HG03108 (cell line): ENCODE measurements around the gene CBLL1.

Source experiments
- ATAC-seq: cut with Tn5 transposase; IDR thresholded peaks from one replicate; pipeline ENCODE4 v1.9.1; 2021; ENCODE audit warnings: moderate library complexity; ENCODE audit not compliant: unreplicated experiment

Gene CBLL1

DNA sequence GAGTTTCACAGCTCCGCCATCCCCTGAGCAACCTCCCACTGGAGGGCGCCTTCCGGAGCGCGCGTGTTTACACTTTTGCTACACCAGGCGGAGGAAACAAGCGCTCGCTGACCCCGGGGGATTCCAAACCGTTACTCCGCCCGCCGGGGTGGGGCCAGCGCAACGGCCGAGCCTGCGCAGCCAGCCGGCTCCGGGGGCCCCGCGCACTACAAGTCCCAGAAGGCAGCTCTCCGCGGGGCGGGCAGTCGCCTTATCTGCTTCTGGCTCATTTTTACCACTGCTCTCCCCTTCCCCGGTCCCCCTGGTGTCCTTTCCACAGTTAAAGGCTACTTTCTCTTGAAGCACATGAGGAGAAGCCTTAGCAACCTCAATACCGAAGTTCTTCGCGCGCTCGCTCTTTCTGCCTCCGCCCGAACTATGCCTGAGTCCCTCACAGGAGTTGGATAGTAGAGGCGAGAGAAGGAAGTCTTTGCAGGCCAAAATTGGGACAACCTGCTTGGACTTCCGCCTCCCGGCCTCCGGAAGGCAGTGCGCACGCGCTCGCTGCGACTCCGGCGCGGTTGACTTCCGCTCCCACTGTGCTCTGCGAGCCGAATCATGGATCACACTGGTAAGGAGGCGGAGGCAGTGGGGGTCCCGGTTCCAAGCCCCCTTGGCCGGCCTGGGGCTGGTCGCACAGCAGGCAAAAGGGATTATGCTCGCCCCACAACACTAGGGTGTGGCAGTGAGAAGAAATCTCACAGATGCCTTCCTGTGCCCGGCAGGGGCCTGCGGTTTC, at the start of gene CBLL1:
Gene CBLL1 (plus strand): TSS at position 576 of the 778 bp plus-strand sequence. CDS start 22 bp downstream, at position 598.
- ATAC-seq, result peak; percentile 93

DNA sequence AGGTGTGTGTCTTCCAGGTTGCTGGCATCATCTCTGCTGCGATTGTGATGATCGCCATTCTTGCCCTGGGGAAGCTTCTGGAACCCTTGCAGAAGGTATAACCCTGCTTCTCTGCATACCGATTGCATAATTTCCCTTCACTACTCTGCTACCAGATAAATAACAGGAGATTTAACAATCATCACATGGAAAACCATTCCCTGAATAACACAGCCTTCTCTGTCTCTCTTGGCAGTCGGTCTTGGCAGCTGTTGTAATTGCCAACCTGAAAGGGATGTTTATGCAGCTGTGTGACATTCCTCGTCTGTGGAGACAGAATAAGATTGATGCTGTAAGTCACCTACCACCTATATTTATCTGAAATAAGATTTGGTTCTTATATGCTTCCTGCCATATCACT, 49.6 kb upstream of the CBLL1 start:
- ATAC-seq, result no peak

DNA sequence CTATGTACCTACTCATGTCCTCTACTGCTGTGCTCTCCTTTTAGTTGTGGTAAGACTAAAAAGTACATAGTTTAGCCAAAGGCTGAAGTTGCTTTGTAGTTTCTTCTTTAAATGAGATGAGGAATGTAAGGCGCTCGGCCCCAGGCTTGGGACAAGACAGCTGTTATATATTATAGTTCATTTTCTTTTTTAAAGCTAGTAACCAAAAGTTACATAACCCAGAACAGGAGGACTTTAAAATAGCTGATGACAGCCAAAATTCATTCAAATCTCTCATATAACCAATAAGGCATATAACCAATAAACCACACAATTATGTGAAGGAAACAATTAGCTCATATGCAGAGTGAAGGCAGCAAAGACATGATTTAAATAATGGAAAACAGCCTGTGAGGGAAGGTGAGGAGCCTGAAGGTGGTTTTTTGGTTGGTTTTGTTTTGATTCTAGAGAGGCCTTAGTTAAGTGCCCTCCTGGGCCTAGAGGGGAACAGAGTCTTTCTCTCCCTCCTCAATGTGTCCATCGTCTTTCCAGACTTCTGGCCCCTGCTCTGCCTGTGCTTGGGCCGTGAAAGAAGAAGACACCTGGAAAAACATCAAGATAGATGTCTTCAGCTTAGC, 47.5 kb upstream of the CBLL1 start:
- ATAC-seq, result no peak

DNA sequence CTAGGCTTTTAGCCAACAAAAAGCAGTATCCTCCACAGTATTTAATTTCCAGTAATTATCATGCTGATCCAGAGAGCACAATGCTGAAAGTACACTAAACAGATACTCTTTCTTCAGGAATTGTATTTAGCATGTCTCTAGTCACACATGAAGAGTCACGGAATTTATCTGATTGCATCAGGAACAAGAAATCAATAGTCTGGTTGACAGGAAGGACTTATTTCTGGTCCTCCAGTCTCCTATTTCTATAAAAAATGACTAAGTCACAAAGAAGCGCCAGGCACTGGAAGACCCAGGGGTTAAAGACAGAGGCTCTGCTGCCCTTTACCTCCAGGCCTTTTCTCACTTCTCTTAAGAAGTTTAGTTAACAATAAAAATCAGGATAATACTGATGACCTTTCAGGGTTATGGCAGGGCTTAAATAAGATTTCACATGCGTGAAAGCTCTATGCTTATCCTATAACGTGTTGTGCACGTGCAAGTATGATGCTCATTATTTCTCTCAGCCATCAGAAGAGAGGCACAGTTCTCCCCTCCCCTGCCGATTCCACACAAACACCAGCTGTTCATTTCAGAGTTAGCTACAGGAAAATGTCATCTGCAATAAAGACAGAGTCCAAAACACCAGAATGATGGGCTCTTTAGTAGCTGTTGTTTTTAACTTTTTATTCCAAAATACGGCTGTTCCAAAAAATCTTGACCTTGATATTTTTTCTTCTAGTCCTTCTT, 46.5 kb upstream of the CBLL1 start:
- no peak for ATAC-seq

GRCh38 chr7:107700570-107700969, 43.4 kb upstream of the CBLL1 start:
- ATAC-seq, result no peak

GRCh38 chr7:107701191-107701590, 42.8 kb upstream of the CBLL1 start:
- ATAC-seq, result no peak

DNA sequence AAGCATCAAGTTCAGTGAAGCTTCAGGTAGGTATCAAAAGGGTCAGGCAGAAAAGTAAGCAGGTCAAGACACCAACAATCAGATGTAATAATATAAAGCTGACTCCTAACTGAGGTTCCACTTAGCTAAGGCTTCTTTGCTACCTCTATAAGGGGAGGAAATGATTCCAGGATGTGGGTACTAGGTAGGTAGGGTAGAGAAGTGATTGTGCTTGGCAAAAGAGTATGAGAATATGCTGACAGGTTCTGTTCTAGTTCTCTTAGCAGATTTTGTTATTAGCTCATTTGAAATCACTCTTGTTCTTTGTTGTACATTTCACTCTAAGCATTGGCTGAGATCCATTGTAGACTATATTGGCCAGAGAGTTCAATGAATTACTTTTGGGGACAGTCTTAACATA, 40.7 kb upstream of the CBLL1 start:
- no peak for ATAC-seq

DNA sequence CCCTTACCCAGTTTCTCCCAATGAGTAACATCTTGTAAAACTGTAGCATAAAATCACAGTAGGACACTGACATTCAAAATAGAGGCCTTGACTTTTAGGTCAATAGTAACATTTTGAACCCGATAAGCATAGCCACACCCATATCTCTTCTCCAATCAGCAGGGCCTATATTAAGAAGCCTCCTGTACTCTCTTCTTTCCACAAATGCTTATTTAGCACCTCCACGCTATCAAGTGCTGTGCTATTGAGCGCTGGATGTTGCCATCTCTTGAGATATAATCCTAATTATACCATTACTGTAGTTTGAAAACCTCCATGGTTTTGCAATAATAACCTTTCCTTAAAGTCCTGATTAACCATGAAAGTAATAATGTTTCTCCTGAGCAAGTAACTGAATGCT, 40.1 kb upstream of the CBLL1 start:
- no peak for ATAC-seq

DNA sequence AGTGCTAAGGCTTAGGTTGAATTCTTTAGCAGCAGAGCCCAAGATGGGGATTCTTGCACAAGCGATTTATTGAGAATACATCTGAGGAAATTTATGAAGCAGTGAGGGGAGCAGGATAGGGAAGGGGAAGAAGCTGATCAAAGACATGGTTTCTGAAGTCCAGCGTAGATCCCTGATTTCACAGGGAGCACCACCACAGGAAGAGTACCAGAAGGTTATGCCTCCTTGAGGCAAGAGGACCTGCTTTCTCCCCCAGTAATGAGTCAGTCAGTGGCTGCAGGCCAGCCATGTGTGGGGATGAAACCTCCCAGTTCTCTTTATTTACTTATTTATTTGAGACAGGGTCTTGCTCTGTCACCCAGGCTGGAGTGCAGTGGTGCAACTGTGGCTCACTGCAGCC, 35.0 kb upstream of the CBLL1 start:
- ATAC-seq, result no peak

DNA sequence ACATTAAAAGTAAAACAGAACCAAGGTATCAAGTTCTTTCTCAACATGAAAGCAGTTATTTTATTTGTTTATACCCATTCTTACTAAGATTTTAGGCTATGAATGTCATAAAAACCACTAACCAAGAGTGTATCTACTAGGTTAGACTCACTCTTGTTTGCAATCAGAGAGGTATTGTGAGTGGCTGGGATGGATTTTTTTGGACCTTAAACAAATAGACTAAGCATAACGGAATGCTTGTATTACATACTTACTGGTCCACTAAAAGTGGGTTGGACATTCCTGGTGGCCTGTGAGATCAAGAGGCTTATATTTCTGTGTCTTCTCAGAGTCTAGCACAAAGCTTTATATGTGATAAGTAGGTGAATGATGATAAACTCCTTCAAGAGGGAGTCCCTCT, 32.6 kb upstream of the CBLL1 start:
- ATAC-seq, result no peak

GRCh38 chr7:107712025-107712424, 31.9 kb upstream of the CBLL1 start:
- no peak for ATAC-seq

DNA sequence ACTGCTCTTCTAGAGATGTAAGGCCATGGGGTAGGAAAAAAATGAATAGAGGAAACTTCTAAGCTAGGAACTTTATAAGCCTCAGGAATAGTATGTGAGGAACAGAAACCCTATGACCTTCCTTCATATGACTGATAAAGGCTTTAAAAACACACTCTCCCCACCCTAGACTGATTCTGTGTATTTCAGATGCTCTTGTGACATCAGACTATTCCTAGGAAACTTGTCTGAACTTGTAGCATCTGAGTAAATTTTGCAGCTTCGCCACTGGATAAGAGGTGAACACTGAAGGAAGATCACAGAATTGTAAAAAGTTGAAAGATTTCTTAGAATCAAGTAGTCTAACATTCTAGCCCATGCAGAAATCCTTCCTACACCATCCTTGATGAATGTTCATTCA, 31.0 kb upstream of the CBLL1 start:
- ATAC-seq, result no peak

- no peak for ATAC-seq
Observed at GRCh38 chr7:107715531-107715930, 28.4 kb upstream of the CBLL1 start.

- ATAC-seq, result no peak
Observed at GRCh38 chr7:107718456-107719193, 25.3 kb upstream of the CBLL1 start.

DNA sequence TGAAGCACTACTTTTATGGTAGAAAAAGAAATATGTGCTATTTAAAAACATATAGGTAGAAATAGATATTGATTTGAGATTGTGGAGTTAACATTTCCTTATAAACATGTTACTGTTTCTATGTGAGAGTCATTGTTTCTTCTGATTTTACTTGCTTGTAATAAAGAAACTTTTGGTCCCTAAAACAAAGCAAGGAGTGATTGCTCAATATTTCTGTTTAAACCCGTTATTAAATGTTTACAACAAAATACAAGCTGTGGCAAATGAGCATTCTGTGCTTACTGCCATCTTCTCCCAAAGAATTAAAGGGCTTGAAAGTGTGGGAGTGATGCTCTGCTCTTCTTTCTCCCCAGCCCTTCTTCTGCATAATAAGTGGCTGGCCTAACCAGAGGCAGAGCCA, 22.7 kb upstream of the CBLL1 start:
- no peak for ATAC-seq

DNA sequence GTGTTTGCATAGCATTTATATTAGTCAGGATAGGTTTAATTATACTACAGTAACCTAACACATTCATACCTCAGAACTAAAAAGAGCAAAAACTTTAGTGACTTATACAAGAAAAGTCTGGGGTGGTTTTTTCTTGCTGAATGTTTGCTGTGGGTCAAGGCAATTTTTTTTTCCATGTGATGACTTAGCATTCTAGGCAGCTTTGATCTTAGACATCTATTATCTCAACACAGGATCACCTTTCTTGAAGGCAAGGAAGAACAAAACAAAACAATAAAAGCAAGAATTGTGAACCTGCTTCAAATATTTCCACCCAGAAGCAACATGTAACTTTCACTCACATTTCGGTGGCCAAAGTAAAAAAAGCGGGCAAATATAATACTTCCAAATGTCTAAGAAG, 20.7 kb upstream of the CBLL1 start:
- no peak for ATAC-seq

DNA sequence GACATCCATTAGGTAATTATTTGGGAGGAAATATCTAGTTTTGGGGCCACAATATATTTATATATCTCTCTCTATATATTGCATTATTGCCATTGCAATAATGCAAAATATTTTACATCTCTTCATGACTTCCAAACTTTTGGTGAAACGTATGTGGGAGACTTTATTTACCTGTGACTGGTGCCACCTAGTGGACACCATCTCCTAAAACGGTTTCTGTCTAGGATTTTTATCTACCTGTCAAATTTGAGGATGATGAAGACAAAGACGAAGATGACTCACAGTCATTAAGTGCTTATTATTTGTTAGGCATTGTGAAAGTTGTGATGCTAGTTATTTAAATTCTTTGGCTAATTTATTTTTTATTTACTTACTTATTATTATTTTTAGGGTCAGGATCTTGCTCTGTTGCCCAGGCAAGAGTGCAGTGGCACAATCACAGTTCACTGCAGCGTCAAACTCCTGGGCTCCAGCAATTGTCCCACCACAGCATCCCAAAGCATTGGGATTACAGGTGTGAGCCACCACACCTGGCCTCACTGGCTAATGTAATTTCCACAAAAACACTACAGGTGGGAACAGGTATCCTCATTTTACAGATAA, 18.7 kb upstream of the CBLL1 start:
- no peak for ATAC-seq

GRCh38 chr7:107726356-107727130, 17.4 kb upstream of the CBLL1 start:
- no peak for ATAC-seq

DNA sequence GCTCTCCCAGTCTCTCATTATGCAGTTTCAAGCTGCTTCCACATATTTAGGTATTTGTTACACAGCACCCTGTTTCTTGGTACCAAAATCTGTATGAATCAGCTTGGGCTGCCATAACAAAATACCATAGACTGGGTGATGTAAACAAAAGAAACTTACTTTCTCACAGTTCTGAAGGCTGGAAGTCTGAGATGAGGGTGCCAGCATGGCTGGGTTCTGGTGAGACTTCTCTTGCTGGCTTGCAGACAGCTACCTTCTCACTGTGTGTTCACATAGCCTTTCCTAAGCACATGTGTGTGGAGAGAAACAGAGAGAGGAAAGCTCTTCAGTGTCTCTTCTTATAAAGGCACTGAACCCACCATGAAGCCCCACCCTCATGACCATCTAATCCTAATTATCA, 15.7 kb upstream of the CBLL1 start:
- ATAC-seq, result no peak
